ENCODE measurements around the gene RAD51AP2. TPM values are rescaled to one million over a fixed set of nuclear protein-coding genes. Genes with fewer than 3 reads are reported as not detected.

The RAD51AP2 gene
- polyA plus RNA-seq (2012; rRNA removed) = 0.02 TPM in 1 of 2 replicates, not detected in the other
- polyA plus RNA-seq (2012; cell fraction: cytosol; rRNA removed) = under 0.01 TPM in 1 of 2 replicates, not detected in the other
- 0.02 TPM in 2 replicates for polyA plus RNA-seq (2012; cell fraction: nucleus; rRNA removed)

GRCh38 chr2:17518212-17519154 lies at the start of gene RAD51AP2:
TSS of gene RAD51AP2 (minus strand) at chr2:17518440. CDS start at chr2:17518415, 25 bp downstream.
- H3K4me1 ChIP-seq (ENCODE audit: control insufficient read depth in 1 of 2, insufficient read depth in 2 of 2, low read depth in 1 of 2, low read length in 1 of 2) = peaks cover 6% of the 10 kb centered on the region in 2 experiments; a peak in 3 of 4 replicates
- H3K9me3 ChIP-seq = no peaks in the 10 kb centered on the region
- no peaks in the 10 kb centered on the region for H3K36me3 ChIP-seq (replicated peaks in 1 of 2; ENCODE audit: control insufficient read depth in 1 of 2, insufficient read depth in 2 of 2, low read length in 1 of 2)
- peak within 1 kb of the TSS; percentile 60 to 61 for H3K4me3 ChIP-seq (ENCODE audit: low read depth in 2 of 2, low read length in 1 of 2)
- 3% methylated on average over 34 of the region's 38 CpGs for WGBS (ENCODE audit: low lambda C conversion rate)
- no peak within 1 kb of the TSS for H3K27ac ChIP-seq (ENCODE audit: low read depth in 2 of 2, low read length in 1 of 2)
- peak within 1 kb of the TSS; percentile 80 for H3K4me2 ChIP-seq
- ChIA-PET CTCF (interaction anchor here (1.1 to 1.4 kb wide), 5 partner anchors 12 to 209 kb away, joined by 3 read pairs; no protein-coding TSS in a partner anchor), POLR2A (no interaction called here)
- H3F3A ChIP-seq (replicated peaks; ENCODE audit: insufficient read depth) = peaks cover 9% of the 10 kb centered on the region
- no peaks in the 10 kb centered on the region for H3K27me3 ChIP-seq (ENCODE audit: insufficient read depth)
- no peaks in the 10 kb centered on the region for H3K9me2 ChIP-seq
- no peaks in the 10 kb centered on the region for H4K20me1 ChIP-seq (ENCODE audit: insufficient read depth)
- H2AFZ ChIP-seq (ENCODE audit: low read depth) = peak within 1 kb of the TSS; percentile 82
- DNase-seq = peak; percentile 92
- H3K79me2 ChIP-seq (ENCODE audit: insufficient read depth) = no peaks in the 10 kb centered on the region
- H3K9ac ChIP-seq = peak within 1 kb of the TSS; percentile 30
- TF ChIP-seq TCF12 (IDR thresholded peaks at IDR 0.05) (no peak), RXRA (IDR thresholded peaks at IDR 0.05; ENCODE audit: borderline replicate concordance, low read depth) (no peak), FOXJ3 (CRISPR knock-in tag; IDR thresholded peaks at IDR 0.05) (no peak), SIN3A (IDR thresholded peaks at IDR 0.05; ENCODE audit: borderline replicate concordance, low read depth, low read length) (no peak), NRF1 (IDR thresholded peaks at IDR 0.05; ENCODE audit: low read depth, low read length) (no peak), FOSL2 (IDR thresholded peaks at IDR 0.05; ENCODE audit: borderline replicate concordance, low read depth) (no peak), MAX (IDR thresholded peaks at IDR 0.05; ENCODE audit: low read depth) (peak; percentile 57; the same call in 1 of the 2 replicates), RAD21 (IDR thresholded peaks at IDR 0.05; ENCODE audit: low read length) (no peak), MXI1 (IDR thresholded peaks at IDR 0.05; ENCODE audit: low read depth, low read length) (peak; percentile 89), MEF2A (IDR thresholded peaks at IDR 0.05; ENCODE audit: borderline replicate concordance, low read depth) (peak; percentile 17; the same call in 1 of the 2 replicates), POLR2AphosphoS5 (IDR thresholded peaks at IDR 0.05; ENCODE audit: low read depth, low read length) (peak; percentile 55), EZH2phosphoT487 (IDR thresholded peaks at IDR 0.05; ENCODE audit: borderline replicate concordance, low read depth) (no peak), TAF1 (IDR thresholded peaks at IDR 0.05; ENCODE audit: borderline replicate concordance, low read depth, low read length) (peak; percentile 36; the same call in 1 of the 2 replicates), TEAD4 (IDR thresholded peaks at IDR 0.05; ENCODE audit: borderline replicate concordance, insufficient read depth) (no peak), EP300 (IDR thresholded peaks at IDR 0.05; ENCODE audit: borderline replicate concordance in 1 of 2, low read depth in 1 of 2, low read length in 1 of 2) (no peak), FOXM1 (IDR thresholded peaks at IDR 0.05; ENCODE audit: low read depth) (no peak), RCOR1 (IDR thresholded peaks at IDR 0.05; ENCODE audit: low read length) (no peak), ZBTB33 (IDR thresholded peaks at IDR 0.05; ENCODE audit: borderline replicate concordance, low read depth) (no peak), NFIC (IDR thresholded peaks at IDR 0.05; ENCODE audit: borderline replicate concordance) (no peak), CHD2 (IDR thresholded peaks at IDR 0.05; ENCODE audit: low read length, partially characterized antibody) (peak; percentile 93), SMC3 (IDR thresholded peaks at IDR 0.05; ENCODE audit: low read depth, low read length) (no peak), REST (IDR thresholded peaks at IDR 0.05; ENCODE audit: low read depth, low read length) (no peak), GABPA (IDR thresholded peaks at IDR 0.05; ENCODE audit: low read depth) (no peak)
- TF ChIP-seq, protein P1, sequence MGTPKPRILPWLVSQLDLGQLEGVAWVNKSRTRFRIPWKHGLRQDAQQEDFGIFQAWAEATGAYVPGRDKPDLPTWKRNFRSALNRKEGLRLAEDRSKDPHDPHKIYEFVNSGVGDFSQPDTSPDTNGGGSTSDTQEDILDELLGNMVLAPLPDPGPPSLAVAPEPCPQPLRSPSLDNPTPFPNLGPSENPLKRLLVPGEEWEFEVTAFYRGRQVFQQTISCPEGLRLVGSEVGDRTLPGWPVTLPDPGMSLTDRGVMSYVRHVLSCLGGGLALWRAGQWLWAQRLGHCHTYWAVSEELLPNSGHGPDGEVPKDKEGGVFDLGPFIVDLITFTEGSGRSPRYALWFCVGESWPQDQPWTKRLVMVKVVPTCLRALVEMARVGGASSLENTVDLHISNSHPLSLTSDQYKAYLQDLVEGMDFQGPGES (IDR thresholded peaks at IDR 0.05; ENCODE audit: low read depth, low read length) = no peak
- TF ChIP-seq, protein P2, sequence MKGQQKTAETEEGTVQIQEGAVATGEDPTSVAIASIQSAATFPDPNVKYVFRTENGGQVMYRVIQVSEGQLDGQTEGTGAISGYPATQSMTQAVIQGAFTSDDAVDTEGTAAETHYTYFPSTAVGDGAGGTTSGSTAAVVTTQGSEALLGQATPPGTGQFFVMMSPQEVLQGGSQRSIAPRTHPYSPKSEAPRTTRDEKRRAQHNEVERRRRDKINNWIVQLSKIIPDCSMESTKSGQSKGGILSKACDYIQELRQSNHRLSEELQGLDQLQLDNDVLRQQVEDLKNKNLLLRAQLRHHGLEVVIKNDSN (IDR thresholded peaks at IDR 0.05; ENCODE audit: borderline replicate concordance, low read depth) = no peak
